ENCODE results near the gene NCAPG2.

The NCAPG2 gene

GRCh38 chr7:158723266-158723665 is 18.7 kb upstream of the NCAPG2 start:
- H3K4me3 Mint-ChIP-seq: no peak overlapping the region
- no peaks in the 10 kb centered on the region for H3K36me3 Mint-ChIP-seq (ENCODE audit: low read depth)
- no peak overlapping the region for H3K27ac Mint-ChIP-seq
- no peaks in the 10 kb centered on the region for H3K4me1 Mint-ChIP-seq
- H3K27me3 Mint-ChIP-seq (ENCODE audit: low read depth): peaks cover 5% of the 10 kb centered on the region
- no peak for TF ChIP-seq CTCF (IDR thresholded peaks at IDR 0.05; ENCODE audit: unreplicated experiment in 3 of 3)
- H3K9me3 Mint-ChIP-seq: no peaks in the 10 kb centered on the region

GRCh38 chr7:158722574-158723237 is 18.1 kb upstream of the NCAPG2 start:
- H3K9me3 Mint-ChIP-seq: no peaks in the 10 kb centered on the region
- no peak for TF ChIP-seq CTCF (IDR thresholded peaks at IDR 0.05; ENCODE audit: unreplicated experiment in 3 of 3)
- H3K27me3 Mint-ChIP-seq (ENCODE audit: low read depth): peaks cover 8% of the 10 kb centered on the region
- no peak overlapping the region for H3K4me3 Mint-ChIP-seq
- no peaks in the 10 kb centered on the region for H3K4me1 Mint-ChIP-seq
- no peaks in the 10 kb centered on the region for H3K36me3 Mint-ChIP-seq (ENCODE audit: low read depth)
- H3K27ac Mint-ChIP-seq: no peak overlapping the region

- H3K27me3 Mint-ChIP-seq (ENCODE audit: low read depth): peaks cover 26% of the 10 kb centered on the region
- no peaks in the 10 kb centered on the region for H3K9me3 Mint-ChIP-seq
- TF ChIP-seq CTCF (IDR thresholded peaks at IDR 0.05; ENCODE audit: unreplicated experiment in 3 of 3): no peak
- no peak overlapping the region for H3K27ac Mint-ChIP-seq
- no peaks in the 10 kb centered on the region for H3K36me3 Mint-ChIP-seq (ENCODE audit: low read depth)
- no peak overlapping the region for H3K4me3 Mint-ChIP-seq
- H3K4me1 Mint-ChIP-seq: no peaks in the 10 kb centered on the region
Observed at GRCh38 chr7:158720112-158720511, 15.5 kb upstream of the NCAPG2 start.

- Mint-ChIP-seq H3K9me3 (no peaks in the 10 kb centered on the region), H3K4me1 (no peaks in the 10 kb centered on the region), H3K27me3 (ENCODE audit: low read depth) (peaks cover 29% of the 10 kb centered on the region), H3K36me3 (ENCODE audit: low read depth) (no peaks in the 10 kb centered on the region), H3K4me3 (no peak overlapping the region), H3K27ac (no peak overlapping the region)
- TF ChIP-seq CTCF (IDR thresholded peaks at IDR 0.05; ENCODE audit: unreplicated experiment in 3 of 3): no peak
Observed at GRCh38 chr7:158716802-158717201, 12.2 kb upstream of the NCAPG2 start.

GRCh38 chr7:158710651-158711102 is 6.1 kb upstream of the NCAPG2 start:
- Mint-ChIP-seq H3K27ac (no peak overlapping the region), H3K4me3 (no peak overlapping the region), H3K27me3 (ENCODE audit: low read depth) (peaks cover 7% of the 10 kb centered on the region), H3K9me3 (peaks cover 3% of the 10 kb centered on the region), H3K4me1 (peaks cover 8% of the 10 kb centered on the region), H3K36me3 (ENCODE audit: low read depth) (no peaks in the 10 kb centered on the region)
- TF ChIP-seq CTCF (IDR thresholded peaks at IDR 0.05; ENCODE audit: unreplicated experiment in 3 of 3): no peak

- peaks cover 7% of the 10 kb centered on the region for H3K27me3 Mint-ChIP-seq (ENCODE audit: low read depth)
- no peak for TF ChIP-seq CTCF (IDR thresholded peaks at IDR 0.05; ENCODE audit: unreplicated experiment in 3 of 3)
- H3K9me3 Mint-ChIP-seq: peaks cover 3% of the 10 kb centered on the region
- peak overlapping the region in 1 of 3 experiments; percentile 50 for H3K27ac Mint-ChIP-seq
- no peaks in the 10 kb centered on the region for H3K36me3 Mint-ChIP-seq (ENCODE audit: low read depth)
- peaks cover 22% of the 10 kb centered on the region for H3K4me1 Mint-ChIP-seq
- H3K4me3 Mint-ChIP-seq: peak overlapping the region in 1 of 3 experiments; percentile 76
Observed at GRCh38 chr7:158707610-158708009, 3.0 kb upstream of the NCAPG2 start.

Data from nephron (organoid).